ENCODE measurements around the gene NPAS3.

DNA sequence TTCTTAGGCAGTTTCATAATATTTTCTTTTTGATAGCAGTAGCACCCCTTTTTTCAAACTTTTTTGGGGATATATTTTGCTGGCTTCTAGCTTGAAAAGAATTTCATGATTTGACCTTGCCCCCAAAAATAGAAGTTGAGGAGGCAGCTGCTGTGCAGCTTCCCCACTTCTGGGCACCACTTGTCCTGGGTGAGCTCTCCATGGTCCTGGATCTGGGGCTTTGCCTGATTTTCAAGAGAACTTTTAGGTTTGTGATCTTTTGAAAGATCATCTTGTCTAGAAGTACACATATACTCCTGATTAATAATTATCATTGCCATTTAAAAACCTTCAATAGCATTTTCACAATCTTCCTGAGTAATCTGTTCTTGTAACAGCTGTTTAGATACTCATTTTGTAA lies 271.6 kb downstream of the NPAS3 start:
- TF ChIP-seq, protein P1, sequence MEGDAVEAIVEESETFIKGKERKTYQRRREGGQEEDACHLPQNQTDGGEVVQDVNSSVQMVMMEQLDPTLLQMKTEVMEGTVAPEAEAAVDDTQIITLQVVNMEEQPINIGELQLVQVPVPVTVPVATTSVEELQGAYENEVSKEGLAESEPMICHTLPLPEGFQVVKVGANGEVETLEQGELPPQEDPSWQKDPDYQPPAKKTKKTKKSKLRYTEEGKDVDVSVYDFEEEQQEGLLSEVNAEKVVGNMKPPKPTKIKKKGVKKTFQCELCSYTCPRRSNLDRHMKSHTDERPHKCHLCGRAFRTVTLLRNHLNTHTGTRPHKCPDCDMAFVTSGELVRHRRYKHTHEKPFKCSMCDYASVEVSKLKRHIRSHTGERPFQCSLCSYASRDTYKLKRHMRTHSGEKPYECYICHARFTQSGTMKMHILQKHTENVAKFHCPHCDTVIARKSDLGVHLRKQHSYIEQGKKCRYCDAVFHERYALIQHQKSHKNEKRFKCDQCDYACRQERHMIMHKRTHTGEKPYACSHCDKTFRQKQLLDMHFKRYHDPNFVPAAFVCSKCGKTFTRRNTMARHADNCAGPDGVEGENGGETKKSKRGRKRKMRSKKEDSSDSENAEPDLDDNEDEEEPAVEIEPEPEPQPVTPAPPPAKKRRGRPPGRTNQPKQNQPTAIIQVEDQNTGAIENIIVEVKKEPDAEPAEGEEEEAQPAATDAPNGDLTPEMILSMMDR (IDR thresholded peaks at IDR 0.05), result no peak
- TF ChIP-seq POLR2AphosphoS5 (IDR thresholded peaks at IDR 0.05), result no peak
